ENCODE data around the gene ZSCAN26.

The ZSCAN26 gene

DNA sequence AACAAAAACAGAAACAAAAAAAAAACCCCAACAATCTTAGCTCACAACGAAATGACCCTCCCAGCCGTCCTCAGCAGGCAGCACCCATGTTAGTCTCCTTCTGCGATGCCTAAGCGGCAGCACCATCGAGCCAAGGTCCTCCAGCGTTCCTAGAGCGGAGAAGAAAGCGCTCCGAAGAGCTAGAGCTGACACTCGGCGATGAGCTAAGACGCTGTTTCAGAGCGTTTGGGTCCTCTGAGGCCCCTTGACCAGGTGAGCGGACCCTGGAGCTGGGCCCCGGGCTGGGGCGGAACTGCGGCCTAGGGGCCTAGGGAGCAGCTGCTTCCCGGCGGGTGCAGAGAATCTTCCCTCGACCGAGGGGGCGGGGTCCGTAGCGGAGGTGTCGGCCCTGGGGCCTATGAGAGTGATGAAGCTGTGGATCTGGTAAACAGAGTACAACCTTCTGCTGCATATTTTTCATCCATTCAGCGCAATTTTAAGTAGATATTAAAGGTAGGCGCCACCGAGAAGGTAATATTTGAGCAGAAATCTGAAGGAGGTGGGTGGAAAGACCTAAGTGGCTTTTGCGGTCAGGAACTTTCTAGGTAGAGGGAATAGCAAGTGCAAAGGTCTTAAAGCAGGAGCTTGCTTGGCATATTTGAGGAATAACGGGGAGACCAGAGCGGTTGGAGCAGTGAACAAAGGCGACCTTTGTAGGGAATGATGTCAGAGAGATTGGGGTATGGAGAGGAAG lies at the start of gene ZSCAN26:
ZSCAN26 (plus strand) TSS at position 182 of the 733 bp plus-strand sequence. CDS start 4,777 bp downstream, outside the sequence.
- peak within 1 kb of the TSS; percentile 87 for H3K4me3 ChIP-seq (ENCODE audit: low read length)
- TF ChIP-seq, protein P1, sequence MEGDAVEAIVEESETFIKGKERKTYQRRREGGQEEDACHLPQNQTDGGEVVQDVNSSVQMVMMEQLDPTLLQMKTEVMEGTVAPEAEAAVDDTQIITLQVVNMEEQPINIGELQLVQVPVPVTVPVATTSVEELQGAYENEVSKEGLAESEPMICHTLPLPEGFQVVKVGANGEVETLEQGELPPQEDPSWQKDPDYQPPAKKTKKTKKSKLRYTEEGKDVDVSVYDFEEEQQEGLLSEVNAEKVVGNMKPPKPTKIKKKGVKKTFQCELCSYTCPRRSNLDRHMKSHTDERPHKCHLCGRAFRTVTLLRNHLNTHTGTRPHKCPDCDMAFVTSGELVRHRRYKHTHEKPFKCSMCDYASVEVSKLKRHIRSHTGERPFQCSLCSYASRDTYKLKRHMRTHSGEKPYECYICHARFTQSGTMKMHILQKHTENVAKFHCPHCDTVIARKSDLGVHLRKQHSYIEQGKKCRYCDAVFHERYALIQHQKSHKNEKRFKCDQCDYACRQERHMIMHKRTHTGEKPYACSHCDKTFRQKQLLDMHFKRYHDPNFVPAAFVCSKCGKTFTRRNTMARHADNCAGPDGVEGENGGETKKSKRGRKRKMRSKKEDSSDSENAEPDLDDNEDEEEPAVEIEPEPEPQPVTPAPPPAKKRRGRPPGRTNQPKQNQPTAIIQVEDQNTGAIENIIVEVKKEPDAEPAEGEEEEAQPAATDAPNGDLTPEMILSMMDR (conservative IDR thresholded peaks at IDR 0.05; ENCODE audit: low read depth, low read length) = no peak
- DNase-seq (ENCODE audit: low read depth) = peak; percentile 58

DNA sequence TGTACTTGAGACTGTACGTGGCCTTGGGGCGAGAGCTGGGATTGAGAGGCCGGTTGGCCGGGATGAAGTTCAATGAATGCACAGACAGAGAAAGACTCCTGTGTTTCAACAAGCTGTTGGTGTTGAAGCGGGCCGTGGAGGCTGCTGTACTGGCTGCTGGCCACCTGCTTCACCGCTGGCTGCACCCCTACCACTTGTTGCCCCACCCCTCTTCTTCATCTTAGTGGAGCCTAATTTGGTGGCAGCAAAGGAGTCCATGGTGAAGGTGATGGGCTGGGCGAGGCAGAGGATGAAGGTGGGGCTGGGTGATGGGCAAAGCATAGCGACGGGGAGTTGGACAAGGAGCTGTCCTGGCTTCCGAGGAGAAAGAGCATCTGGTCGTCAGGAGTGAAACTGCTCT lies 49.1 kb upstream of the ZSCAN26 start:
- DNase-seq (ENCODE audit: low read depth) = no peak
- TF ChIP-seq, protein P1 (conservative IDR thresholded peaks at IDR 0.05; ENCODE audit: low read depth, low read length) = no peak
- H3K4me3 ChIP-seq (ENCODE audit: low read length) = no peak overlapping the region

DNA sequence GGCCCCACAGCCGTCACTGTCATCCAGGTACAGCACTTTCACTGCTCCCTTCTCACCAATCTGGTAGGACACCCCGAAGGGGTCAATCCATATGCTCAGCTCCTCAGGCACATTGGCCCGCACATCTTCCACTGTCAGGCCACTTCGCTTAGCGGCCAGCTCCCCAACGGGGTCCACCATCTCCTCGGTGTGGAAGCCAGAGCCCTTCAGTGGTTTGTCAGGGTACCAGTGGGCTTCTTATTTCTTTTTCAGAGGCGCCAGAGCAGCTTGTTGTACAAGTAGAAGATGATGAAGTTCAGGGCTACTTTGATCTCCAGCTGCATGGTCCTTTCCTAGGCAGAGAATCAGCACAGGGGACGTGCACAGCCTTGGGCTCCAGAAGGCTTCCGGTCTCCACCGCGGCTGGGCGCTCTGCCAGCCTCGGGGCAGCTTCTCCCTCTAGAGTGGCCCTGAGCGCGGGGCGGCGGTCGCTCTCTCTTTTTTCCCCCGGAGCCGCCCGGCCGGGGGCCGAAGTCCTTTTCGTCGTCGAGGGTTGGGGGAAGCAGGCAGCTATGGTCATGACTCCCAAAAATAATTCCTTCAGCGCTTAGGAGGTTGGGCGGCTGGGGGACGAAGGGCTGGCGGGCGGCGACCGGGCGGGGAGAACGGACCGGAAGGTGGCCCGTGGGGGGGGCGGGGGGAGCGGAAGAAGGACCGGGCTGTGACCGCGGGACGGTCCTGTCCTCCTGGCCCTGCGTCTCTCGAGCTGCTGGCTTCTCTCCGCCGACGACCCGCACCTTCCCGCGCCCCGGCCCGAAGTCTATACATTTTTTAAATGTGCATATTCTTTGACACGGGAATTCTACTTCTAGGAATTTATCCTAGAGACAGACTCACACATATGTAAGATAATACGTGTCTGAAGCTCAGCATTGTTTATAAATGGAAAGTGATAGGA lies 48.4 kb upstream of the ZSCAN26 start:
- H3K4me3 ChIP-seq (ENCODE audit: low read length) = peak overlapping the region; percentile 60
- no peak for DNase-seq (ENCODE audit: low read depth)
- TF ChIP-seq, protein P1 (conservative IDR thresholded peaks at IDR 0.05; ENCODE audit: low read depth, low read length) = no peak

GRCh38 chr6:28220257-28221133 lies 46.4 kb upstream of the ZSCAN26 start:
- H3K4me3 ChIP-seq (ENCODE audit: low read length) = no peak overlapping the region
- no peak for DNase-seq (ENCODE audit: low read depth)
- TF ChIP-seq, protein P1 (conservative IDR thresholded peaks at IDR 0.05; ENCODE audit: low read depth, low read length) = no peak

DNA sequence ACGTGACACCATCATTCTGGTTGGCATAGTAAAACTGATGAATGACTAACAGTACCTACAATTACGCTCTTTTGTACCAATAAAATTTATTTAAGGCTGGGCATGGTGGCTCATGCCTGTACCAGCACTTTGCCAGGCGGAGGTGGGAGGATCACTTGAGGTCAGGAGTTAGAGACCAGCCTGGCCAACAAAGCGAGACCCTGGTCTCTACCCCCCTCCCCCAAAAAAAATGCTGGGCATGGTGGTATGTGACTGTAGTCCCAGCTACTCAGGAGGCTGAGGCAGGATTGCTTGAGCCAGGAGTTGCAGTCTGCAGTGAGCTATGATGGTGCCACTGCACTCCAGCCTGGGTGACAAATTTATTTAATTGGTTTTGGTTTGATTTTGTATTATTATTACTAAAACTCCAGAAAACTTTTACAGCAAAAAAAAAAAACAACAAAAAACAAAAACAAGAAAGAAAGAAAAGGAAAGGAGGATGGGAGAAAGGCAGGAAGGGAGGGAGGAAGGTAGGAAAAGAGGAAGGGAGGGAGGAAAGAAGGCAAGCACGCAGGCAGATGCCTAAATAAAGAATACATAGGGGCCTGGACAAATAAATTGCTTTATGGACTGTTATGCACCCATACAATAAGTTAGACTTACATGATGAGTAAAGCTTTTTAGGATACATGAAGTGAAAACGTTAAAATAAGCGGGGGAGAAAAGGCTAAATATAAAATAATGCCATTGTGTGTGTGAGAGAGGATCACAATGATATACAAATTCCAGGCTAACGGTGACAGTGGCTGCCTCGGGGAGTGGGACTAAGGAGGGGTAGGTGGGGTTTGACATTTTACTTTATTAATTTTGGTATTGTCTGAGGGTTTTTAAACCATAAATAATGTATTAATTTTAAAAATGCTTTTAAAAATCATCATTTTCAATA lies 42.5 kb upstream of the ZSCAN26 start:
- peak overlapping the region; percentile 91 for H3K4me3 ChIP-seq (ENCODE audit: low read length)
- DNase-seq (ENCODE audit: low read depth) = no peak
- TF ChIP-seq, protein P1 (conservative IDR thresholded peaks at IDR 0.05; ENCODE audit: low read depth, low read length) = no peak
